SK-N-SH (cell line): ENCODE results near the gene AIP. TPM values are rescaled to one million over a fixed set of nuclear protein-coding genes. Genes with fewer than 3 reads are reported as not detected.

Source experiments
- CTCF ChIA-PET: fragments of 300-600, 350-600 bp; formaldehyde crosslinking; extraction: SDS; loops from one replicate; lab custom pipeline; 2021; lab: Yijun Ruan, JAX
- POLR2A ChIA-PET: fragments of 350-600 bp; sonication (Branson Sonifier 250); formaldehyde crosslinking; extraction: SDS; loops from one replicate; lab custom pipeline; 2020; ENCODE audit warnings: antibody characterized with exemption, inconsistent platforms; lab: Yijun Ruan, JAX
- DNase-seq: peaks from one replicate; pipeline ENCODE4 v3.0.0; 2012
- H2AFZ ChIP-seq: fragments of 200-600 bp; sonication (generic); 2 replicates; pipeline ENCODE4 v1.8.1; 2016; ENCODE audit warnings: antibody characterized with exemption, mild to moderate bottlenecking, low read depth
- H3F3A ChIP-seq: fragments of 200-600 bp; sonication (generic); replicated peaks from 2 replicates; pipeline ENCODE3; 2016; ENCODE audit warnings: antibody characterized with exemption, mild to moderate bottlenecking; ENCODE audit not compliant: insufficient read depth
- H3K27ac ChIP-seq, 2 experiments: fragments of 200-500 bp in 1 of 2; fragments of 200-600 bp in 1 of 2; sonication (Bioruptor generic) in 1 of 2; sonication (generic), shearing (Covaris generic) in 1 of 2; 2 replicates each; pipeline versions ENCODE4 v1.5.1 to v1.6.1; 2014 to 2016; ENCODE audit warnings: low read depth in 2 of 2, inconsistent platforms in 1 of 2, low read length in 1 of 2, mild to moderate bottlenecking in 1 of 2, mixed read lengths in 1 of 2
- H3K27me3 ChIP-seq: fragments of 200-600 bp; sonication (generic), shearing (Covaris generic); 2 replicates; pipeline ENCODE4 v1.6.1; 2016; ENCODE audit warnings: mixed run types; ENCODE audit not compliant: insufficient read depth
- H3K36me3 ChIP-seq, 2 experiments: fragments of 200-500 bp in 1 of 2; fragments of 200-600 bp in 1 of 2; sonication (Bioruptor generic) in 1 of 2; sonication (generic) in 1 of 2; replicated peaks in 1 of 2; 2 replicates each; pipeline versions ENCODE3 to v1.5.1; 2014 to 2016; ENCODE audit warnings: low read length in 1 of 2, mild to moderate bottlenecking in 1 of 2; ENCODE audit not compliant: insufficient read depth in 2 of 2, control insufficient read depth in 1 of 2
- H3K4me1 ChIP-seq, 2 experiments: fragments of 200-500 bp in 1 of 2; fragments of 200-600 bp in 1 of 2; sonication (Bioruptor generic) in 1 of 2; sonication (generic), shearing (Covaris generic) in 1 of 2; 2 replicates each; pipeline versions ENCODE4 v1.5.1 to v1.6.1; 2014 to 2016; ENCODE audit warnings: low read depth in 1 of 2, low read length in 1 of 2, mixed run types in 1 of 2; ENCODE audit not compliant: insufficient read depth in 2 of 2, control insufficient read depth in 1 of 2
- H3K4me2 ChIP-seq: fragments of 200-600 bp; sonication (generic), shearing (Covaris generic); 2 replicates; pipeline ENCODE4 v1.6.1; 2017; ENCODE audit warnings: mixed run types
- H3K4me3 ChIP-seq, 2 experiments: fragments of 200-500 bp in 1 of 2; fragments of 200-600 bp in 1 of 2; sonication (Bioruptor generic) in 1 of 2; sonication (generic), shearing (Covaris generic) in 1 of 2; 2 replicates each; pipeline versions ENCODE4 v1.5.1 to v1.8.1; 2014 to 2016; ENCODE audit warnings: low read depth in 2 of 2, inconsistent platforms in 1 of 2, low read length in 1 of 2, mild to moderate bottlenecking in 1 of 2, mixed read lengths in 1 of 2, moderate library complexity in 1 of 2
- H3K79me2 ChIP-seq: fragments of 200-600 bp; sonication (generic); 2 replicates; pipeline ENCODE4 v1.8.1; 2017; ENCODE audit warnings: mild to moderate bottlenecking; ENCODE audit not compliant: insufficient read depth
- H3K9ac ChIP-seq: fragments of 200-600 bp; sonication (generic); 2 replicates; pipeline ENCODE4 v1.6.1; 2017; ENCODE audit warnings: mixed run types
- H3K9me2 ChIP-seq: fragments of 200-600 bp; sonication (generic); 2 replicates; pipeline ENCODE4 v1.6.1; 2017; ENCODE audit warnings: mixed run types
- H3K9me3 ChIP-seq: fragments of 200-600 bp; sonication (generic); 2 replicates; pipeline ENCODE4 v1.6.1; 2017; ENCODE audit warnings: mixed run types, mild to moderate bottlenecking, moderate library complexity
- H4K20me1 ChIP-seq: fragments of 200-600 bp; sonication (generic); 2 replicates; pipeline ENCODE4 v1.6.1; 2017; ENCODE audit warnings: mild to moderate bottlenecking, mixed run types; ENCODE audit not compliant: insufficient read depth
- CHD2 ChIP-seq: fragments of 150-350 bp; IDR thresholded peaks from 2 replicates; pipeline ENCODE4 v1.6.1; 2018; ENCODE audit warnings: low read length; ENCODE audit not compliant: partially characterized antibody
- ELF1 ChIP-seq: IDR thresholded peaks from 2 replicates; pipeline ENCODE4 v1.4.0; 2012
- EP300 ChIP-seq, 2 experiments: IDR thresholded peaks; 2 replicates each; pipeline versions ENCODE4 v1.4.0 to v1.6.1; 2012; ENCODE audit warnings: borderline replicate concordance in 1 of 2, low read depth in 1 of 2, low read length in 1 of 2
- EZH2phosphoT487 ChIP-seq: fragments of 200-600 bp; sonication (generic); IDR thresholded peaks from 2 replicates; pipeline ENCODE4 v1.6.1; 2017; ENCODE audit warnings: low read depth, mixed run types, mild to moderate bottlenecking, antibody characterized with exemption, moderate library complexity, borderline replicate concordance
- FOXM1 ChIP-seq: IDR thresholded peaks from 2 replicates; pipeline ENCODE4 v1.4.0; 2012; ENCODE audit warnings: low read depth, mild to moderate bottlenecking
- MXI1 ChIP-seq: IDR thresholded peaks from 2 replicates; pipeline ENCODE4 v1.6.1; 2012; ENCODE audit warnings: mild to moderate bottlenecking, low read depth, low read length, improper control_type of control experiment
- NFIC ChIP-seq: IDR thresholded peaks from 2 replicates; pipeline ENCODE4 v1.4.0; 2012; ENCODE audit warnings: borderline replicate concordance
- NRF1 ChIP-seq: IDR thresholded peaks from 2 replicates; pipeline ENCODE4 v1.6.1; 2012; ENCODE audit warnings: low read depth, mild to moderate bottlenecking, low read length
- POLR2AphosphoS5 ChIP-seq: IDR thresholded peaks from 2 replicates; pipeline ENCODE4 v1.6.1; 2012; ENCODE audit warnings: low read depth, low read length
- RAD21 ChIP-seq: IDR thresholded peaks from 2 replicates; pipeline ENCODE4 v1.6.1; 2012; ENCODE audit warnings: mild to moderate bottlenecking, low read length
- RCOR1 ChIP-seq: fragments of 150-350 bp; IDR thresholded peaks from 2 replicates; pipeline ENCODE4 v1.6.1; 2017; ENCODE audit warnings: antibody characterized with exemption, low read length
- SMC3 ChIP-seq: IDR thresholded peaks from 2 replicates; pipeline ENCODE4 v1.6.1; 2012; ENCODE audit warnings: low read depth, low read length, improper control_type of control experiment
- TAF1 ChIP-seq: IDR thresholded peaks from 2 replicates; pipeline ENCODE4 v1.6.1; 2012; ENCODE audit warnings: low read depth, mild to moderate bottlenecking, low read length, moderate library complexity, borderline replicate concordance
- TCF12 ChIP-seq: IDR thresholded peaks from 2 replicates; pipeline ENCODE4 v1.4.0; 2012
- TEAD4 ChIP-seq: IDR thresholded peaks from 2 replicates; pipeline ENCODE4 v1.4.0; 2012; ENCODE audit warnings: mild to moderate bottlenecking, borderline replicate concordance; ENCODE audit not compliant: insufficient read depth
- YY1 ChIP-seq: IDR thresholded peaks from 2 replicates; pipeline ENCODE4 v1.4.0; 2012; ENCODE audit warnings: low read depth, mild to moderate bottlenecking
- WGBS: methylation state at CpG from one replicate; pipeline ENCODE4 v1.1.6; 2017; ENCODE audit warnings: low lambda C conversion rate; 5-methylcytosine and 5-hydroxymethylcytosine counted together
- polyA plus RNA-seq, 3 experiments: library from polyadenylated mRNA; depleted of rRNA; stranded (reverse); fragments of >200 nt; gene quantifications; 2 replicates each; pipeline ENCODE4 v1.2.3, GENCODE V29; 2012
- TF ChIP-seq, protein P1 (sequence below): IDR thresholded peaks from 2 replicates; pipeline ENCODE4 v1.4.0; 2012; ENCODE audit warnings: low read depth, borderline replicate concordance
- TF ChIP-seq, protein P2 (sequence below): IDR thresholded peaks from 2 replicates; pipeline ENCODE4 v1.4.0; 2012; ENCODE audit warnings: low read depth, borderline replicate concordance
- TF ChIP-seq, protein P3 (sequence below): fragments of 150-350 bp; IDR thresholded peaks from 2 replicates; pipeline ENCODE4 v1.6.1; 2016; ENCODE audit warnings: mild to moderate bottlenecking, low read depth, low read length

The AIP gene
- polyA plus RNA-seq, 1 of the 3 experiments (the other 2 are of a cell fraction): 207 TPM

DNA sequence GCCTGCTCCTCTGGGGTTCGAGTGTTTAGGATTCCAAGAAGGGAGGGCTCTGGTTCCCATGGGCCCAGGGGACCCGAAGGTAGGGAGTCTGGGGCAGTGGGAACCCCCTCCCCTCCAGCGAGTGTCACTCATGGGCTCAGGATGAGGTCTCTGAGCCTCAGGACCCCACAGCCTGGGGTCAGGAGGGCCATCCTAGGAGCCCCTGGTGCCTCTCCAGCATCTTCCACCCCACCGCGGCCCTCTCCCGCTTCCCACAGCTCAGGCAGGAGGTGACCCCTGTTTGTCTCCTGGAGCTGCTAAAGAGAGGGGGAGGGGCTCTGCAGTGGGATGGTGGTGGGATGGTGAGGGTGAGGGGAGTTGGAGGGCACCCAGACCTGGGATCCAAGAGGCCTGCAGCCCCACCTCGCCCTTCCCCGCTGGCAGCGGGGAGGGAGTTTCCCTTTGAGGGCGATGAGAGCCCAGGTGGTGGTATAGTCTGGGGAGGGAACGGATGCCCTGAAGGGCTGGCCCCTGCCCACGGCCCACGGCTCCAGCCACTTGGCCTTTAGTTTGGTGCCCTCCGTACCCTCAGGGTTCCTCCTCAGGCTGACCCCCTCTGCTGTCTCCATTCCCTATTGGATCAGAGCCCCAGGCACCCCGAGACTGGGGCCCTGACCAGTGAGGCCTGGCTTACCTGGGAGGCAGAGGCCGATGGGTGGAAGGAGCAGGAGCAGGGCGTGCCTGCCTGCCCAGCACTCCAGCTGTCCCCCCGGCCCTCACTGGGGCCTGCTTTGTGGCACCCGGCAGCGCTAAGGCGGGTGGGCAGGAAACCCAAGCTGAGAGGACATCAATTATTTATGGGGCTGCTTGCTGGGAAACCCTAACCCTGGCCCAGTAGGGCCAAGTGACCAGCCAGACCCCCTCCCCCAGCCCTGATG lies 28.8 kb upstream of the AIP start:
- POLR2A ChIA-PET: no interaction called here
- Histone ChIP-seq H3K9ac (no peak overlapping the region), H3K36me3 (no peaks in the 10 kb centered on the region), H3K4me1 (peaks cover 0 to 4% of the 10 kb centered on the region in 2 experiments; a peak in 1 of 4 replicates), H3K4me2 (no peak overlapping the region), H4K20me1 (no peaks in the 10 kb centered on the region), H3K9me3 (no peaks in the 10 kb centered on the region), H3K9me2 (no peaks in the 10 kb centered on the region), H3K27me3 (no peaks in the 10 kb centered on the region), H3K4me3 (no peak overlapping the region), H3K79me2 (no peaks in the 10 kb centered on the region), H3F3A (no peaks in the 10 kb centered on the region), H2AFZ (no peak overlapping the region), H3K27ac (no peak overlapping the region)
- CTCF ChIA-PET: interaction anchor here (0.6 kb wide), 1 partner anchor 13 kb away, joined by 3 read pairs; no protein-coding TSS in a partner anchor
- DNase-seq: no peak
- TF ChIP-seq POLR2AphosphoS5 (no peak), TAF1 (no peak), RCOR1 (no peak), NRF1 (no peak), EZH2phosphoT487 (no peak), FOXM1 (no peak), TCF12 (no peak), MXI1 (no peak), EP300 (IDR thresholded peaks at IDR 0.05; ENCODE audit: borderline replicate concordance in 1 of 2, low read depth in 1 of 2, low read length in 1 of 2) (no peak), ELF1 (no peak), YY1 (no peak), SMC3 (no peak), NFIC (no peak), CHD2 (no peak), RAD21 (no peak), TEAD4 (no peak)
- TF ChIP-seq, protein P1, sequence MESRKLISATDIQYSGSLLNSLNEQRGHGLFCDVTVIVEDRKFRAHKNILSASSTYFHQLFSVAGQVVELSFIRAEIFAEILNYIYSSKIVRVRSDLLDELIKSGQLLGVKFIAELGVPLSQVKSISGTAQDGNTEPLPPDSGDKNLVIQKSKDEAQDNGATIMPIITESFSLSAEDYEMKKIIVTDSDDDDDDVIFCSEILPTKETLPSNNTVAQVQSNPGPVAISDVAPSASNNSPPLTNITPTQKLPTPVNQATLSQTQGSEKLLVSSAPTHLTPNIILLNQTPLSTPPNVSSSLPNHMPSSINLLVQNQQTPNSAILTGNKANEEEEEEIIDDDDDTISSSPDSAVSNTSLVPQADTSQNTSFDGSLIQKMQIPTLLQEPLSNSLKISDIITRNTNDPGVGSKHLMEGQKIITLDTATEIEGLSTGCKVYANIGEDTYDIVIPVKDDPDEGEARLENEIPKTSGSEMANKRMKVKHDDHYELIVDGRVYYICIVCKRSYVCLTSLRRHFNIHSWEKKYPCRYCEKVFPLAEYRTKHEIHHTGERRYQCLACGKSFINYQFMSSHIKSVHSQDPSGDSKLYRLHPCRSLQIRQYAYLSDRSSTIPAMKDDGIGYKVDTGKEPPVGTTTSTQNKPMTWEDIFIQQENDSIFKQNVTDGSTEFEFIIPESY: no peak
- TF ChIP-seq, protein P2, sequence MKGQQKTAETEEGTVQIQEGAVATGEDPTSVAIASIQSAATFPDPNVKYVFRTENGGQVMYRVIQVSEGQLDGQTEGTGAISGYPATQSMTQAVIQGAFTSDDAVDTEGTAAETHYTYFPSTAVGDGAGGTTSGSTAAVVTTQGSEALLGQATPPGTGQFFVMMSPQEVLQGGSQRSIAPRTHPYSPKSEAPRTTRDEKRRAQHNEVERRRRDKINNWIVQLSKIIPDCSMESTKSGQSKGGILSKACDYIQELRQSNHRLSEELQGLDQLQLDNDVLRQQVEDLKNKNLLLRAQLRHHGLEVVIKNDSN: no peak
- TF ChIP-seq, protein P3, sequence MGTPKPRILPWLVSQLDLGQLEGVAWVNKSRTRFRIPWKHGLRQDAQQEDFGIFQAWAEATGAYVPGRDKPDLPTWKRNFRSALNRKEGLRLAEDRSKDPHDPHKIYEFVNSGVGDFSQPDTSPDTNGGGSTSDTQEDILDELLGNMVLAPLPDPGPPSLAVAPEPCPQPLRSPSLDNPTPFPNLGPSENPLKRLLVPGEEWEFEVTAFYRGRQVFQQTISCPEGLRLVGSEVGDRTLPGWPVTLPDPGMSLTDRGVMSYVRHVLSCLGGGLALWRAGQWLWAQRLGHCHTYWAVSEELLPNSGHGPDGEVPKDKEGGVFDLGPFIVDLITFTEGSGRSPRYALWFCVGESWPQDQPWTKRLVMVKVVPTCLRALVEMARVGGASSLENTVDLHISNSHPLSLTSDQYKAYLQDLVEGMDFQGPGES: no peak
- WGBS: 85% methylated on average over 18 of the region's 21 CpGs
